ENCODE results near the gene TMPRSS12.
"Not testable (repeated sequence)": the region's sequence is repeated elsewhere in the genome, so short reads cannot be mapped to it uniquely, and the experiment has no call there.

TMPRSS12 gene, protein sequence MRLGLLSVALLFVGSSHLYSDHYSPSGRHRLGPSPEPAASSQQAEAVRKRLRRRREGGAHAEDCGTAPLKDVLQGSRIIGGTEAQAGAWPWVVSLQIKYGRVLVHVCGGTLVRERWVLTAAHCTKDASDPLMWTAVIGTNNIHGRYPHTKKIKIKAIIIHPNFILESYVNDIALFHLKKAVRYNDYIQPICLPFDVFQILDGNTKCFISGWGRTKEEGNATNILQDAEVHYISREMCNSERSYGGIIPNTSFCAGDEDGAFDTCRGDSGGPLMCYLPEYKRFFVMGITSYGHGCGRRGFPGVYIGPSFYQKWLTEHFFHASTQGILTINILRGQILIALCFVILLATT

DNA sequence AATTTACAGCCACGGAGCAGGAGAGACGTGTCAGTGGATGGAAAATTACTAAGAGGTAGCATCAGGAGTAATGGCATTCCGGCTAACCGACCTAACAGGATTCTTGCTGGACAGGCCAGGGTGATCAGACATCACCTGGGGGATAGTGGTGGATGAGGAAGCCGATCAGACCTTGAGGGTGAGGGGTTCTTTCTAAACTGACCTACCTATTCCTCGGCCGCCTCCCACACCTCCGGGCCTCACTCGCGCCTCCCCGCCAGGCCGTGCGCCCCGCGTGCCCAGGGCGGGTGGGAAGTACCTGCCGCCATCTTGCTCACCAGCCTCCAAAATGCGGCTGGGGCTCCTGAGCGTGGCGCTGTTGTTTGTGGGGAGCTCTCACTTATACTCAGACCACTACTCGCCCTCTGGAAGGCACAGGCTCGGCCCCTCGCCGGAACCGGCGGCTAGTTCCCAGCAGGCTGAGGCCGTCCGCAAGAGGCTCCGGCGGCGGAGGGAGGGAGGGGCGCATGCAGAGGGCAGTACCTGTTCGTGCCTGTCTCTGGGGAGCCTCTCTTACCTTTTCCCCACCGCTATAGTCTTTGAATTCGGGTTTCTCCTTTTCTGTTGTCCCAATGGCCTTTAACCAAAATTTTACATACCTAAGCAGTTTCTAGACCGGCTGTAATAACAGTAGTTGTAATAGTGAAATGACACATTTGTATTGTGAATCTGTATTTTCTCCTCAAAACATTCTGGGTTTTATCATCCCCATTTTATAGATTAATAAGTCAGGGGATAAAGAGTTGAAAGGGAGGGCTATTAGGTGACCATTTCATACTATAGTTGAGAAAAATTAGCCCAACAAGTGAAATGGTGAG is at the start of gene TMPRSS12:
Gene TMPRSS12, plus strand, starts transcription at position 290 of the 857 bp plus-strand sequence. Its CDS starts 39 bp downstream, at position 329.
- no peak for DNase-seq

DNA sequence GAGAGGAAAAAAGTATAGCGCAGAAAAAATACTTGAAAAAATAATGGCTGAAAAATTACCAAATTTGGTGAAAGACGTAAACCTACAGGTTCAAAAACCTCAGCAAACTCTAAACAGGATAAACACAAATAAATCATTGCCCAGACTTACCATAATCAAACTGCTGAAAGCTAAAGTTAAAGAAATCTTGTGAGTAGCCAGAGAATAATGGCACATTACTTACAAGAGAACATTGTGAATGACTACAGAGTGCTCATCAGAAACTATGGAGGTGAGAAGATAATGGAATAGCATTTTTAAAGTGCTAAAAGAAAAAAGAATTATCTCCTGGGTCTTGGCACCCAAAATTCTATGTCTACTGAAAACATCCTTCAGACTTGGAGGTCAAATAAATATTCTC is 42.8 kb upstream of the TMPRSS12 start:
- DNase-seq: no peak

DNA sequence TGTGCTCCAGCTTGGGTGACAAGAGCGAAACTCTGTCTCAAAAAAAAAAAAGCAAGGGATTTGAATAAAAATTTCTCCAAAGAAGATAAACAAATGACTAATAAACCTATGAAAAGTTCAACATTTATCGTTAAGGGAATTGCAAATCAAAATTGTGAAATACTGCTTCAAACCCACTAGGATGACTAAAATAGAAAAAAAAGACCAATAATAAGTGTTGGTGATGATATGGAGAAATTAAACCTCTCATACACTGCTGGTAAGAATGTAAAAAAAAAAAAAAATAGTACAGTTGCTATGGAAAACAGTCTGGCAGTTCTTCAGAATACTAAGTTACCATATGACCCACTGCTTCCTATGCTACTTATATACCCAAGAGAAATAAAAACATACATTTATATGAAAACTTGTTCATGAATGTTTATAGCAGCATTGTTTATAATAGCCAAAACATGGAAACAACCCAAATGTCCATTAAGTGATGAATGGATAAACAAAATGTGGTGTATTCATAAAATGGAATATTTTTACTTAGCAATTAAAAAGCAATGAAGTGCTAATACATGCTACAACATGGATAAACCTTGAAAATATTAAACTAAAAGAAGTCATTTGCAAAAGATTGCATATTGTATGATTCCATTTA is 39.4 kb upstream of the TMPRSS12 start:
- DNase-seq: no peak

DNA sequence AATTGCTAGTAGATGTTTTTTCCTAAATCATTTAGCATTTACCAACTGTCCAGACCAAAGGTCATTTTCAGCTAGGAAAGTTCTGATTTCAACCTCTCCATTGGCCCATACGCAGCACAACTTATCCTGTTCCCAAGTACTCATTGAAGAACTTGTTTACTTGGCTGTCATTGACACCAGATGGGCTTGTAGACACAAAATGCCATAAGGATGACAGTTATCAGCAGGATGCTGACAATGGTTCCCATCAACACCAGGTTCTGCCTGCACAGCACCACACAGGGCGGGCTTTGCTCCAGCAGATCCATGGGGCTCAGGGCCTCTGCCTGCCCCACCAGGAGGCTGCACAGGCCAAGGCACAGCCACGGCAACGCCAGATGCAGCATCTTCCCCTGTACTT is 36.5 kb upstream of the TMPRSS12 start:
- no peak for DNase-seq

DNA sequence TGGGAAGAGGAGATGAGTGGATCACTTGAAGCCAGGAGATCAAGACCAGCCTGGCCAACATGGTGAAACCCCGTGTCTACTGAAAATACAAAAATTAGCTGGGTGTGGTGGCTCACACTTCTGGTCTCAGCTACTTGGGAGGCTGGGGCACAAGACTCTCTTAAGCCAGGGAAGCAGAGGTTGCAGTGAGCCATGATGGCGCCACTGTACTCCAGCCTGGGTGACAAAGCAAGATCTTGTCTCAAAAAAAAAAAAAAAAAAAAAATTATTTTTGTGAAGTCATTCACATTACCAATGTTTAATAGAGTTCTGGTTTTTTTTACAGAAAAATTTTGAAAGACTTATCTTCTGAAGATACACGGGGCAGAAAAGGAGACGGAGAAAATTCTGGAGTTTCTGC is 33.6 kb upstream of the TMPRSS12 start:
- DNase-seq: not testable (repeated sequence)

DNA sequence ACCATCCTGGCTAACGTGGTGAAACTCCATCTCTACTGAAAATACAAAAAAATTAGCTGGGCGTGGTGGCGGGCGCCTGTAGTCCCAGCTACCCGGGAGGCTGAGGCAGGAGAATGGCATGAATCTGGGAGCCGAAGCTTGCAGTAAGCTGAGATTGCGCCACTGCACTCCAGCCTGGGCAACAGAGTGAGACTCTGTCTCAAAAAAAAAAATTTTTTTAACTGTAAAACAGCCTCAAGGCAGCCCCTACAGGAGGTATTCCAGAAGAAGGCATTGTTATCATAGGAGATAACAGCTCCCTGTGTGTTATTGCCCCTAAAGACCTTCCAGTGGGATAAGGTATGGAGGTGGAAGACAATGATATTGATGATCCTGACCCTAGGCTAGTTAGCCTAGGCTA is 27.8 kb upstream of the TMPRSS12 start:
- not testable (repeated sequence) for DNase-seq

DNA sequence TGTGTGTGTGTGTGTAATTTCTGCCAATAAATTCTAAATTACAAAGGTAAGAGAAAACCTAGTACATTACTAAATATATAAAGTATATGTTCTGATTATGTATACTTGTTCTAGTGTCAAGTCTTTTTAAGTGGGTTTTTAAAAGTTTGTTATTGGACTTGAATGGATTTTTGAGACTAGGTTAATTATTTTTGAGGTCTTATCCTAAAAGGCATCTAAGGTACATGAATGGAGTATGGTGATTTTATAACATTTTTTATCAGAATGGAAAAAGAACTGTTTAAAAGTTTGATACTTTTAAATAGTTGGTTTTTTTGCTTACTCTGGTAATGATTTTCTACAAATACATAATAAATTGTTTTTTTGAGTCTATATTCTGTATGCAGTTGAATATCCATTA is 22.5 kb upstream of the TMPRSS12 start:
- DNase-seq: no peak

DNA sequence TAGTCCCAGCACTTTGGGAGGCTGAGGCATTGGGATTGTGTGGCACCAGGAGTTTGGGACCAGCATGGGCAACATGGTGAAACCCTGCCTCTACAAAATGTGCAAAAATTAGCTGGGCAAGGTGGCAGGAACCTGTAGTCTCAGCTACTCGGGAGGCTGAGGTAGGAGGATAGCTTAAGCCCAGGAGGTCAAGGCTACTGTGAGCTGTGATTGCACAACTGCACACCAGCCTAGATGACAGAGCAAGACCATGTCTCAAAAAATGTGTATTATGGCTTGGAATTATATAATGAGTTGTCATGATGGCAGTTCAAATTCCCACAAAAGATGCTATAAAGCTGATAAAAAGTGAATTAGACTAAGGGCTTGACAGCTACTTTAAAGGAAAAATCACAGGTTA is 20.6 kb upstream of the TMPRSS12 start:
- no peak for DNase-seq

DNA sequence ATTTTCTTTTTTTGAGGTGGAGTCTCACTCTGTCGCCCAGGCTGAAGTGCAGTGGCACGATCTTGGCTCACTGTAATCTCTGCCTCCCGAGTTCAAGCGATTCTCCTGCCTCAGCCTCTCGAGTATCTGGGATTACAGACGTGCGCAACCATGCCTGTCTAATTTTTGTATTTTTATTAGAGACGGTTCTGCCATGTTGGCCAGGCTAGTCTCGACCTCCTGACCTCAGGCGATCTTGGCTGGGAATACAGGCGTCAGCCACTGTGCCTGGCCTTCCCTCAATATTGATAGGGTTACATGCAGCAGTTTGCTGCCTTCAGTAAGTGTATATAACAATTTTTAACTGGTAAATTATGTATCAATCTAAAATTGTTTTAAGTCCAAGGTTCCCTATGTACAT is 19.0 kb upstream of the TMPRSS12 start:
- not testable (repeated sequence) for DNase-seq

DNA sequence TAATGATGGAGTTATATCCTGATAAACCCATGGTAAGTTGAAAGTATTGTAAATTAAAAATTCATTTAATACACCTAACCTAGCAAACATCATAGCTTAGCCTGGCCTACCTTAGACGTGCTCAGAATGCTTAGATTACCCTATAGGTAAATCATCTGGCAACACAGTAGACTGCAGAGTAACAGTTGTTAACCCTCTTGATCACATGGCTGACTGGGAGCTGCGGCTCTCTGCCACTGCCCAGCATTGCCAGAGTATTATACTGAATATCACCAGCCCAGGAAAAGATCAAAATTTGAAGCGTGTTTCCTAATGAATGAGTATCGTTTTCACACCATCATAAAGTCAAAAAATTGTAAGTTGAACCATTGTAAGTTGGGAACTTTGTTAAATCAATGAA is 17.8 kb upstream of the TMPRSS12 start:
- peak; percentile 1 for DNase-seq

DNA sequence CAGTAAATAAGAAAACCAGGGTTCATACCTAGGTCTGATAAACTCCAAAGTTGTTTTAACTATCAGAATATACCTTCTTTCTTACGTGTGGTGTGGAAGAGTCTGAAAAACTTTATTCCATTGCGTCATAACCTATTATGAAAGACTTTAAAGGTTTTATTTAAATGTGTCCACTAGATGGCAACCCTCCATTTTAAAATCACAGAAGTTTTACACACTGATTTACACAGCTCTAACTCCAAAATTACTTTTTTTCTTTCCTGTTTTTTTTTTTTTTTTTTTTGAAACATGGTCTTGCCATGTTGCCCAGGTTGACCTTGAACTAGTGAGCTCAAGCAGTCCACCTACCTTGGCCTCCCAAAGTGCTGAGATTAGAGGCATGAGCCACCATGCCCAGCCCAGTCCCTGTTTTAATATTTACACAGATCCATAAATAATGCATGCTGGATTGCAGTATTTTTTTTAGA is 17.3 kb upstream of the TMPRSS12 start:
- peak; percentile 63 for DNase-seq

DNA sequence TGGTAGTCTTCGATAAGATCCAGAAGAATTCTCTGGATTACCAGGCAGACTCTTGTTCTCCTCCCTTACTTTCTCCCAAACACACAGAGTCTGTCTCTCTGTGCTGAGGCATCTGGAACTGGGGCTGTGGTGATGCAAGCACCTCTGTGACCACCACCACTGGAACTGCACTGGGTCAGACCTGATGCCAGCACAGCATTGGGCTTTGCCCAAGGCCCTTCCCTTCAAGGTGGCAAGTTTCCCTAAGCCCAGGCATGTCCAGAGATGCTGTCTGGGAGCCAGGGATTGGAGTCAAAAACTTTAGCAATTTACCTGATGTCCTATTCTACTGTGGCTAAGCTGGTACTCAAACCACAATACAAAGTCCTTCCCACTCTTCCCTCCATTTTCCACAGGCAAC is 14.6 kb upstream of the TMPRSS12 start:
- DNase-seq: no peak

DNA sequence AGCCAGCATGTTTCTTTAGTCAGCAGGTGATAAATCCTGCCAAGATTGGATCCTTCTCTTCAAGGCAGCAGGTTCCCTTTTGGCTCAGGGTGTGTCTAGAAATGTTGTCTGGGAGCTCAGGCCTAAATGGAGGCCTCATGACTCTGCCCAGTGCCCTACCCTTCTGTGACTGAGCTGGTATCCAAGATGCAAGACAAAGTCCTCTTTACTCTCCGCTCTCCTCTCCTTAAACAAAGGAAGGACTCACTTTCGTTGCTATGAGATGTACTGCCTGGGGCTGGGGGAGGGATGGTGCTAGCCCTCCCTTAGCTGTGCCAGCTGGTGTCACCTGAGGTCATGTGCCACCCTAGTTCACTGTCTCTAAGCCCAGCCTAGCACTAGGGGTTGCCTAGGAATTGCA is 13.8 kb upstream of the TMPRSS12 start:
- no peak for DNase-seq

DNA sequence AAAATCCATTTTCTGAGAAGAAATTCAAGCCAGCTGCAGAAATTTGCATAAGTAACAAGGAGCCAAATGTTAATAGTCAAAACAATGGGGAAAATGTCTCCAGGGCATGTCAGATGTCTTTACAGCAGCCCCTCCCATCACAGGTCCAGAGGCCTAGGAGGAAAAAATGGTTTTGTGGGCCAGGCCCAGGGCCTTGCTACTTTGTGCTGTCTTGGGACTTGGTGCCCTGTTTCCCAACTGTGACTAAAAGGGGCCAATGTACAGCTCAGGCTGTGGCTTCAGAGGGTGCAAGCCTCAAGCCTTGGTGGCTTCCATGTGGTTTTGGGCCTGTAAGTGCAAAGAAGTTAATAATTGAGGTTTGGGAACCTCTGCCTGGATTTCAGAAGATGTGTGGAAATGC is 8.9 kb upstream of the TMPRSS12 start:
- DNase-seq: not testable (repeated sequence)

DNA sequence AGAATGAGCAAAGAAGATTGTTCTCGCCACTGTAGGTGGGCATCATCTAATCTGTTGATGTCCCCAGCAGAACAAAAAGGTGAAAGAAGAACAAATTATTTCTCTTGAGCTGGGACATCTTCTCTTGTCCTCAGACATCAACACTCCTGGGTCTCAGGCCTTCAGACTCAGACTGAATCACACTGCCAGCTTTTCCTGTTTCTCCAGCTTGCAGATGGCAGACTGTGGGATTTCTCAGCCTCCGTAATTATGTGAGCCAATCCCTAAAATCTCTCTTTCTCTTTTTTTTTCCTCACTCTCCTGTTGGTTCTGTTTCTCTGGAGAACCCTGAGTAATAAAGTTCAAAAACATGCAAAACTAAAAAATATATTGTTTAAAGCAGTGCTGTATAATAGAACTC is 3.7 kb upstream of the TMPRSS12 start:
- DNase-seq: no peak

DNA sequence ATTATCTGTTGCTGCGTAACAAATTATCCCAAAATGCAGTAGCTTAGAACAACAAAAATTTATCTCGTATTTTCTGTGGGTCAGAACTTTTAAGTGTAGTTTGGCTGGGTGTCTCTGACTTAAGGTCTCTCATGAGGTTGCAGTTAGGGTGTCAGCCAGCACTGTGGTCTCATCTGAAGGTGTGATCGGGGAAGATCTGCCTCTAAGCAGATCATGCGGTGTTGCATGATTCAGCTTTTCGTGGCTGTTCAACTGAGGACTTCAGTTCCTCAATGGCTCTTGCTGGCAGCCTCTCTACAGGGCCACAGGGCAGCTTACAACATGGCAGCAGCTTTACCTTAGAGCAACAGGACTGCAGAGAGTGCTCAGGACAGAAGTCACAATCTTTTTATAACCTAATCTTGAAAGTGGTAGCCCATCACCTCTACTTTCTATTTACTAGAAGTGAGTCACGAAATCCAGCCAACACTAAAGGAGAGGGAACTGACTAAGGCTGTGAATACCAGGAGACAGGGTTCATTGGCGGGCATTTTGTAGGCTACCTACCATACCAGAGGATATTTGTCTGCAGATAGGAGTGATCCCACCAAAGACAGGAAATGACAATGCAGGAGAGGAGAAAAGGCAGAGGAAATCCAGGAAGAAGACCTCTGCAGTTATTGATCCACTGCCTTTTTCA is 1.8 kb upstream of the TMPRSS12 start:
- DNase-seq: no peak

DNA sequence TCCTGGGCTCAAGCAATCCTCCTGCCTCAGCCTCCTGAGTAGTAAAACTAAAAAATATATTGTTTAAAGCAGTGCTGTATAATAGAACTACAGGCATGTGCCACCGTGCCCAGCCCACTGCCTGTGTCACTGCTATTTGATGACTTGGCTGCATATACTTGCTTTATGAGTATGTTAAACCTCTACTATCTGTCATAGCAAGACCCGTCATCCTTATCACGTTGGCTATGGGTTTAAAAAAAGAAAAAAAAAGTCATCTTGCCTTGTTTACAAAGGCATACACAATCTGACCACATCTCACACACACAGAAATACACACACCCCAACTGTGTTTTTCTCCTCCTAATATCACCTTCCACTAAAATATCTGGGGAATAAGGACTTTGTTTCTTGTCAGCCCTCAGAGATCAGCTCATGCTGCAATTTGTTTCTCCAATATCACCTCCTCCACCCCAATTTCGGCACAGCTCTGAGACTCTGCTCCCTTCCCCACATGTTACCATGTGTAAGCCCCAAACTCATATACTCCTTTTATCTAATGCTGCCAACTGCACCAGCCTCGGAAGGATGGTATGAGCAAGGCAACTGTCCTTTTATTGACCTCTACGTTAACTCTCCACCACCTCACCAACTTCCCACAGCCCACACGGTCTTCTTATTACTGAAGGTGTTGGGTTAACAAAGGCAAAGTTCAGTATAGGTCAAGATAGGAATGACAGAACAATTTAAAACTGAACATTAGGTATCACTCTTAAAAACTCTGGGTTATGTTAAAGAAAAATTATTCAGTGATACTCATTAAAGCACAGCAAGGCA is 802 bp upstream of the TMPRSS12 start:
- no peak for DNase-seq

DNA sequence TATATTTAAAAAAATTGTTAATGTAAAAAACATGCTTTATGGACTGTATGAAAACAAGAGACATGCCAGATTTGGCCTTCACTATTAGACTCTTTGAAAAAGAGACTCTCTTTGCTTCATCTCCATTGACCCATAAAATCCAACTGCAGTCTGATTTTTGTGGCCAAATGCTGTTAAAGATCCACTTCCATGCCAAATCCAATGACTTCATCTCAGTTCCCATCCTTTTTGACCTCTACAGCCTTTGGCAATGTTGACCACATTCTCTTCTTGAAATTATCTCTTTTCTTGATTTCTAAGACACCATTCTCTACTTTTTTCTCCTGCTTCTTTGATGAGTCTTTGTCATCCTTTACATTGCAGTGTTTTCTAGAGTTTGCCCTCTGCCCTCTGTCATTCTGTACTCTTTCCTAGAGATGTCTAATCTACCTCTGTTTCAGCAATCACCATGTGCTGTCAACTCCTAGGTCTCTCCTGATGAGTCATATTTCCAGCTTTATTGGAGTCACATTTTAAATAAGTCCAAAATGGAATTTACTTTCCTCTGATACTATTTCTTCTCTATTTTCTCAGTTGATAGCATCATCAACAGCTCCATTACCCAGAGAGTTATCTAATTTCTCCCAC is 2.4 kb downstream of the TMPRSS12 start:
- DNase-seq: no peak

DNA sequence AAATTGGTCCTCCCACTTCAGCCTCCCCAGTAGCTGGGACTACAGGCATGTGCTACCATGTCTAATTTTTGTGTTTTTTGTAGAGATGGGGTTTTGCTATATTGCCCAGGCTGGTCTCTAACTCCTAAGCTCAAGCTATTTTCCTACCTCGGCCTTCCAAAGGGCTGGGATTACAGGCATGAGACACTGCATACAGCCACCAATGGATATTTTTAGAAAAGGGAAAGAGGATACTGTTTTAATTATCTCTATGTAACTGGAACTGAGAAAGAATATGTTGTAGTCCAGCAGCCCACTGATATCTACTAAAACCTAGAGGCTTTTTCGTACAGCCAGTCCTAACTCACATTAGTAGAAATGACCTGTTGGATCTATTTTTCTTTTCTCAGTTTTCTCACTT is 6.2 kb downstream of the TMPRSS12 start:
- DNase-seq: no peak

DNA sequence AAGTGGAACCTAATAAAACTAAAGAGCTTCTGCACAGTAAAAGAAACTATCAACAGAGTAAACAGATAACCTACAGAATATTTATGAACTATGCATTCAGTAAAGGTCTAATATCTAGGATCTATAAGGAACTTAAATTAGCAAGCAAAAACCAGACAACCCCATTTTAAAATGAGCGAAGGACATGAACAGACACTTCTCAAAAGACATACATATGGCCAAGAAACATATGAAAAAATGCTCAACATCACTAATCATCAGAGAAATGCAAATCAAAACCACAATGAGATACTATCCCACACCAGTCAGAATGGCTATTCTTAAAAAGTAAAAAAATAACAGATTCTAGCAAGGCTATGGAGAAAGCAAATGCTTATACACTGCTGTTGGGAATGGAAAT is 12.5 kb downstream of the TMPRSS12 start:
- not testable (repeated sequence) for DNase-seq

DNA sequence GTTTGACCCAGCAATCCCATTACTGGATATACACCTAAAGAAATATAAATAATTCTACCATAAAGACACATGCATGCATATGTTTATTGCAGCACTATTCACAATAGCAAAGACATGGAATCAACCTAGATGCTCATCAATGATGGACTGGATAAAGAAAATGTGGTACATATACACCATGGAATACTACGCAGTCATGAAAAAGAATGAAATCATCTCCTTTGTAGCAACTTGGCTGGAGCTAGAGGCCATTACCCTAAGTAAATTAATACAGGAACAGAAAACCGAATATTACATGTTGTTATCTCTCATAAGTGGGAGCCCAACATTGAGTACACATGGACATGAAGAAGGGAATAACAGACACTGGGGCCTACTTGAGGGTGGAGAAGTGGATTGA is 13.0 kb downstream of the TMPRSS12 start:
- not testable (repeated sequence) for DNase-seq

Data from CD4-positive, alpha-beta T cell treated with Interleukin-10 for 1 hour (primary cell).